GM12872 (cell line): Measurements from ENCODE around the gene TCEA3.

ENCODE experiments used
- CTCF ChIP-seq: IDR thresholded peaks from 3 replicates; pipeline ENCODE4 v1.5.1; 2011; ENCODE audit warnings: low read depth, mild to moderate bottlenecking, low read length, moderate library complexity; ENCODE audit not compliant: insufficient read depth

The TCEA3 gene

GRCh38 chr1:23403355-23403734, 21.2 kb downstream of the TCEA3 start:
- TF ChIP-seq CTCF = no peak

- no peak for TF ChIP-seq CTCF
These were observed 21.6 kb downstream of the TCEA3 start for GRCh38 chr1:23403038-23403336.

DNA sequence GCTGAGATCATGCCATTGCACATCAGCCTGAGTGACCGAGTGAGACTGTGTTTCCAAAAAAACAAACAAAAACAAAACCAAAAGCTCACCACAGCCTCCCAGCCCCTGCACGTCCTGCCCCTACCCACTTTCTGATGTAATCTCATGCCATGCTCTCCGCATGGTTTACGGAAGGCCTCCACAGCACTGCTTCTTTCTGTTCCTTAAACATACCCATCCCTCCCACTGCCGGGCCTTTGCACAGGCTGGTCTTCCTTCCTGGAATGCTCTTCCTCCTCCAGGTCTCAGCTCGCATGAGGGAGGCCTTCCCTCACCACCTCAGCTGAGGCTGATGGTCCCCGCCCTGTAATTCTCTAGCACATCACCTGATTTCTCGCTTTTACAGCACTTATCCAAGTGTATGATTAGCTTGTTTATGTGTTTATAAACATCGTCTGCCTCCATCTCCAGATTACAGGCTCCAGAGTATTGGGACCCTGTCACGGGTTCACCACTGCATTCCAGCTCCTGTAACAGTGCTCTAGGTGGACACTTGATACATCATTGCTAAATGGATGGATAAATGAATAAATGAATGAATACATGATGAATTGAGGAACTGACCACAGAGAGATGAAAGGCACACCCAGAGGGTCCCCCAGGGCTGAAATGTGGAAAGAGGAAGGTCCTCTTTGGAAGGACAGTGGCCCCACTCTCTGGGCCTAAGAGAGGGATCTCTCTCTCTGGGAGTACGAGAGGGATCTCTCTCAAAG, 22.1 kb downstream of the TCEA3 start:
- TF ChIP-seq CTCF = no peak

GRCh38 chr1:23401313-23401712, 23.2 kb downstream of the TCEA3 start:
- no peak for TF ChIP-seq CTCF

DNA sequence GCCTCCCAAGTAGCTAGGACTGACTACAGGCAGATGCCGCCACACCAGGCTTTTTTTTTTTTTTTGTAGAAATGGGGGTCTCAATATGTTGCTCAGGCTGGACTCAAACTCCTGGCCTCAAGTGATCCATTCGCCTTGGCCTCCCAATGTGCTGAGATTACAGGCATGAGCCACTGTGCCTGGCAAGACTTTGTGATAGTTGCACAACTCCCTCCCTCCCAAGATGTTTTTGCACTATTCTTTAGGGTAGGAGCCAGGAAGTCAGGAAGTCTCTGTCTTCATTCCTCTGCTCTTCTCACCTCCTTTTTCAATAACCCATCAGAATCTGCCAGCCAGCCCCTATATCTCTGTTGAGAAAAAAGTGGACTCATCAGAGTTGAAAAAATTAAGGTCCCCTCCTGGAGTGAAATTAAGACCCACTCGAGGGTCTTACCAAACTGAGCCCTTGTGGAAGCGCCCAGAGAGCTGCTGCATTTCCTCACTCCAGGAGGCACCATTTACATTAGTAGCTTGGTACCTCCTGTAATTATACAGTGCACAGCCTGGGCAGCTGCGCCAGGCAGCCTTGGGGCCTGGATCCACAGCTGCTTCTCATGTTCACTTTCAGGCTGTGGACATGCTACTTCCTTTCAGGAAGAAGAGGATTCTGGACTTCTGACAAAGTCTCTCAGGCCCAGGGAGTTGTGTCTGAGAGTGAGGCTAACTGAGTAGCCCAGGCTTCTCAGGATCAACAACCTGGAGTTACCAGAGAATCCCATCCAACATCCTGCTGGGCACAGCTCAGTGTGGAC, 24.0 kb downstream of the TCEA3 start:
- no peak for TF ChIP-seq CTCF

GRCh38 chr1:23399229-23399628, 25.3 kb downstream of the TCEA3 start:
- TF ChIP-seq CTCF = no peak

DNA sequence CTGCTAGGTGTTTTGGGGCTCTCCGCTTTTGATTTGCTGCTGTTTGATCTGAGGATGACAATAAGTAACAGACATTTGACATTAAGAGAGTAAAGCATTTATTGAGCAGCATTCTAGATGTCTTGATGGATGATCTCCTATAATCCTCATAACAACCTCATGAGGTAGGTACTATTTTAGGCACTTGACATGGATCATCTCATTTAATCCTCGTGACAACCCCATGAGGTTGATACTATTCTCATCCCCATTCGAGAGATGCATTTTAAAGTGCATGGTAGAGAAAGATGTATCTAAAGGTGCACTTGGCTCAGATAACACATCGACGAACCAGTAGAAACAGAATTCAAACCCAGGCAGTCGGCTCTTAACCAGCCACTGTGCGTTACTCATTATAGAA, 26.6 kb downstream of the TCEA3 start:
- TF ChIP-seq CTCF = no peak
